NAMALWA (cell line): Measurements from ENCODE around the gene EPAS1.

ENCODE experiments used
- DNase-seq: peaks from one replicate; pipeline ENCODE4 v3.0.0-alpha.2; 2015; ENCODE audit warnings: low spot score

Gene EPAS1

GRCh38 chr2:46273919-46274318, 23.3 kb upstream of the EPAS1 start:
- DNase-seq = no peak

- no peak for DNase-seq
These were observed 22.6 kb upstream of the EPAS1 start for GRCh38 chr2:46274586-46274985.

GRCh38 chr2:46275995-46276394, 21.2 kb upstream of the EPAS1 start:
- no peak for DNase-seq

GRCh38 chr2:46276642-46277041, 20.6 kb upstream of the EPAS1 start:
- no peak for DNase-seq

GRCh38 chr2:46277431-46278190, 19.6 kb upstream of the EPAS1 start:
- no peak for DNase-seq

GRCh38 chr2:46278952-46279351, 18.3 kb upstream of the EPAS1 start:
- no peak for DNase-seq

- DNase-seq = no peak
These were observed 15.3 kb upstream of the EPAS1 start for GRCh38 chr2:46281939-46282338.

GRCh38 chr2:46283693-46284092, 13.5 kb upstream of the EPAS1 start:
- DNase-seq = no peak

- no peak for DNase-seq
These were observed 12.9 kb upstream of the EPAS1 start for GRCh38 chr2:46284260-46284659.

GRCh38 chr2:46284796-46285195, 12.4 kb upstream of the EPAS1 start:
- no peak for DNase-seq

GRCh38 chr2:46286715-46287114, 10.5 kb upstream of the EPAS1 start:
- DNase-seq = no peak

GRCh38 chr2:46290078-46290477, 7.1 kb upstream of the EPAS1 start:
- DNase-seq = no peak

GRCh38 chr2:46293466-46293865, 3.7 kb upstream of the EPAS1 start:
- no peak for DNase-seq

- peak; percentile 29 for DNase-seq
These were observed 2.9 kb upstream of the EPAS1 start for GRCh38 chr2:46294176-46294836.

- no peak for DNase-seq
These were observed 879 bp upstream of the EPAS1 start for GRCh38 chr2:46296216-46296839.

- DNase-seq = peak; percentile 37
These were observed 502 bp downstream of the EPAS1 start for GRCh38 chr2:46297546-46298271.

- DNase-seq = no peak
These were observed 990 bp downstream of the EPAS1 start for GRCh38 chr2:46298272-46298521.

- DNase-seq = no peak
These were observed 1.5 kb downstream of the EPAS1 start for GRCh38 chr2:46298522-46299353.

- no peak for DNase-seq
These were observed 2.4 kb downstream of the EPAS1 start for GRCh38 chr2:46299365-46300263.

- DNase-seq = no peak
These were observed 3.2 kb downstream of the EPAS1 start for GRCh38 chr2:46300406-46300832.
